ENCODE data around the gene TFAP2A.

GRCh38 chr6:10453596-10453995 is 38.7 kb upstream of the TFAP2A start:
- TF ChIP-seq CTCF (IDR thresholded peaks at IDR 0.05 in 2 of 3, conservative IDR thresholded peaks at IDR 0.05 in 1 of 3; ENCODE audit: borderline replicate concordance in 1 of 3, insufficient read depth in 1 of 3, low read depth in 2 of 3, low read length in 2 of 3) (no peak), ATF3 (IDR thresholded peaks at IDR 0.05) (no peak), EZH2 (IDR thresholded peaks at IDR 0.05) (no peak), EZH2phosphoT487 (IDR thresholded peaks at IDR 0.05; ENCODE audit: borderline replicate concordance) (no peak), JUND (IDR thresholded peaks at IDR 0.05) (no peak), ZNF274 (IDR thresholded peaks at IDR 0.05; ENCODE audit: low read depth, low read length) (no peak), RAD21 (IDR thresholded peaks at IDR 0.05; ENCODE audit: low read depth) (no peak), MAX (IDR thresholded peaks at IDR 0.05) (no peak), POLR2A (IDR thresholded peaks at IDR 0.05; ENCODE audit: borderline replicate concordance, extremely low read depth, insufficient read depth, insufficient read length) (no peak)
